Left hindlimb (tissue), 1 donor: Measurements from ENCODE around the gene MRPS7.
"Not testable (repeated sequence)": the region's sequence is repeated elsewhere in the genome, so short reads cannot be mapped to it uniquely, and the experiment has no call there.

ENCODE experiments used
- DNase-seq: peaks from one replicate; pipeline ENCODE4 v3.0.0-alpha.2; 2018

MRPS7 gene

GRCh38 chr17:75244133-75244866 lies 17.4 kb upstream of the MRPS7 start:
- no peak for DNase-seq

DNA sequence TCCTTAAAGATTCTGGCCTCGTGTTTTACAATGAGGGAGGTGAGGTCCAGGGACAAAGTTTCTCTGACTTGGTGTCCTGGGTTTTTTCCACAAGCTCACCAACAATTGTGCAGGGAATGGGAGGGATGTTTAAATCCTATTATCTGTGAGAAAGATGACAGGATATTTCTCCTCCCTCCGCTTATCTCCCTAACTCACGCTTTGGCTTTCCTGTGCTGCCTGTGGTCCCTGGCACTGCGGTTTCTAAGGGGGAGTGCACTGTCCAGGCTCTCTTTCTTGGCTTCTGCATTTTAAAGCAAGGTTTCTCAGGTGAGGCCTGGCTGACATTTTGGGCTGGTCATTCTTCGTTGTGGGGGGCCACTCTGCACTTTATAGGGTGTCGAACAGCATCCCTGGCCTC lies 16.7 kb upstream of the MRPS7 start:
- no peak for DNase-seq

DNA sequence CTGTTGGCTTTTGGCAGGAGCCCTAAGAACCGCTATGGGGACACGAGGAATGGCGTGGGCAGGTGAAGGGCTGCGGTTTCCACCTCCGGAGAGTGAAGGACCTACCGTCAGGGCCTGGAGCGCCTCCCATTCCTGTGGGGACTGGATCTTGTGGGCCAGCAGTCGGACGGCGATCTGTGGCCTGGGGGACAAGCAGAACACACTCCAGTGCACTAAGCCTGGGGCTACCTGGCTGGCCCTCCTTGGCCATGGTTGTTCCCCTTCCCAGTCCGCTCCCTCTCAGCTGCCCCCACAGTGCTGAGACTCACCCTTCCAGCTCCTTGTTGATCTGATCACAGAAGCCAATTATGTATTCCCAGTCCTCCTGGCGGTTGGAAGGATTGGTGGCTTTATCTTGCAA lies 15.3 kb upstream of the MRPS7 start:
- no peak for DNase-seq

DNA sequence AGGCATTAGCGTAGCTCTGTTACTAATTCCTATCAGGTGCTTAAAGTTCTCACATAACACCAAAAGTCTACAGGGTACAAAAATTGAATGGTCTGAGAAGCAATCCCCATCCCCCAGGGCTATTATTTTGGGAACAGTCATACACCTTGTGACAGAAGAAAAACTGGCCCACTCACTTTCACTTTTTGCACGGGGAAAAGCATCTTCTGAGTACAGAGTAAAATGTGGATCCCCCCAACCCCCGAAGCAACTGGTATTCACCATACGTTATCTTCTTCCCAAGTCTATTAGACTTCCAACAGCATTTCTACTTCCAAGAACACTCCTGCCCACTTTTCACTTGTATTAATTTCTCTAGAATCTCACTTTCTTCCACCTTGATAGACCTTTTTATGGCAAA lies 12.1 kb upstream of the MRPS7 start:
- no peak for DNase-seq

DNA sequence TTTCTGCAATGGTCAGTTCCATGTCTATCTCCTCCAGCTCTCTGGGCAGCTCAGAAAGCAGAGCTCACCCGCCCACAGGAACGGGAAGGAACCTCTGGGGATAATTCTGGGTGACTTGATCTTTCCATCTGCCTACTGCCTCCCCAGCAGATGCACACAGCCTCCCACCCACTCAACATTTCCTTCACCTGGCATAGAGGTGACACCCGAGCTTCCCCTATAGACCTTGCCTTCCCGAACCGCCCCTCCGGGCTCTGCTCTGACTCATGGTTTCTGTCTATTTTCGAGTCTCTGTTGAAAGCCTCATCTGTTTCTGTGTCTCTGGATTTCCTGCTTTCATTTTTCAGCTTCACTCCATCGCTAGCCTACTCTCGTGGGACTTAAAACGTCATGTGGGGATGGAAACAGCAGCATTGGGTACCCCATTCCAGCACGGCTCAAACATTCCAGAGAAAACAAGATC lies 11.6 kb upstream of the MRPS7 start:
- DNase-seq = no peak

GRCh38 chr17:75252039-75252816 lies 9.5 kb upstream of the MRPS7 start:
- DNase-seq = no peak

GRCh38 chr17:75255954-75256698 lies 5.6 kb upstream of the MRPS7 start:
- not testable (repeated sequence) for DNase-seq

DNA sequence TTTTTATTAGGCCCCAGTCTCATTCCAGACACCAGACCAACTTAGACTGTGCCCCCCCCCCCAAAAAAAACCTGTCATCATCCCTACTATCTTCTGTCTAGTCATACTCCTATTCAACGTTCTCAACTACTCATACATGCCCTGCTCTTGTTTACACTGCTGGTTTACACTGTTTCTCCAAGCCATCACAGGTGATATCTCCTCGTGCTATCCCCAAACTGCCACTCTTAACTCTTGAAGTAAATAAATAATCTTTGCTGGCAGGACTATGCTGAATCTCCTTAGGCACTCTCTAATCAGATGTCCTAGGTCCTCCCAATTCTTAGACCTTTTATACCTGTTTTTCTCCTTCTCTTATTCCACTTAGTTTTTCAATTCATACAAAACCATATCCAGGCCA lies 4.5 kb upstream of the MRPS7 start:
- not testable (repeated sequence) for DNase-seq

GRCh38 chr17:75260641-75261335 lies 891 bp upstream of the MRPS7 start:
- DNase-seq = no peak

- no peak for DNase-seq
These were observed 480 bp downstream of the MRPS7 start for GRCh38 chr17:75262112-75262606.

DNA sequence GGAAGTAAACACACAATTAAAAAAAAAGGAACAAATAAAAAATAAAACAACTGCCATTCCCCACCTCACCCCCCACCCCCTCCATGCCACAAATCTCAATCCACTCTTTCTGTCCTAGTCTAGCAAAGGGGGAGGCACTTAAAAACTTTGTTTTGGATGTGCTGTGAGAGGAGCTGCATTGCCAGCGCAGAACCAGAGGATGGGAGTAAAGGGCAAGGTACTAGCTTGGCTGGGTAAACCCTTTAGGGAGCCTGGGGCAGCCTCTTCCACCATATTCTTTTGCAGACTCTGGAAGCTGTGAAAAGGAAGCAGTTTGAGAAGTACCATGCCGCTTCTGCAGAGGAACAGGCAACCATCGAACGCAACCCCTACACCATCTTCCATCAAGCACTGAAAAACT lies 1.4 kb downstream of the MRPS7 start:
- DNase-seq = no peak

DNA sequence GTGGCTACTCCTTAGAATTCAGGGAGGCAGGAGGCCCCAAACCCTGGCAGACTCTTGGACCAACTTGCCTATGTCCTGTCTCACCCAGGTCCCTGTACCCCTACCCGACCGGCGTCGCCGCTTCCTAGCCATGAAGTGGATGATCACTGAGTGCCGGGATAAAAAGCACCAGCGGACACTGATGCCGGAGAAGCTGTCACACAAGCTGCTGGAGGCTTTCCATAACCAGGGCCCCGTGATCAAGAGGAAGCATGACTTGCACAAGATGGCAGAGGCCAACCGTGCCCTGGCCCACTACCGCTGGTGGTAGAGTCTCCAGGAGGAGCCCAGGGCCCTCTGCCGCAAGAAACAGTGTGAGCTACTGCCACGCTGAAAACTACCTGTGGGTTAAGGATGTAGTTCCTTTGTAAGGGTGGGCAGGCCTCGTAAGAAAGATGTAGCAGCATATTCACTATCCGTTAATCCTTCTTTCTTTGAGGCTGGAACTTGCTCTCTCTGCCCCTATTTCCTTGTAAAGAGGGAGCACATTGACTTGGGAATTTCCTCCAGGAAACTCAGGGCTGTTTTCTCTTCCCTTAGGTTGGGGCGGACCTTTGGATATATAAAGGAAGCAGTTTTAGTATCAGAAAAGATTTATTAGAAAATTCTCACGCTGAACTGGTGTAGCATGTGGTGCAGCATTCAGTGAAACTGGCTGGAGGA lies 4.1 kb downstream of the MRPS7 start:
- no peak for DNase-seq

DNA sequence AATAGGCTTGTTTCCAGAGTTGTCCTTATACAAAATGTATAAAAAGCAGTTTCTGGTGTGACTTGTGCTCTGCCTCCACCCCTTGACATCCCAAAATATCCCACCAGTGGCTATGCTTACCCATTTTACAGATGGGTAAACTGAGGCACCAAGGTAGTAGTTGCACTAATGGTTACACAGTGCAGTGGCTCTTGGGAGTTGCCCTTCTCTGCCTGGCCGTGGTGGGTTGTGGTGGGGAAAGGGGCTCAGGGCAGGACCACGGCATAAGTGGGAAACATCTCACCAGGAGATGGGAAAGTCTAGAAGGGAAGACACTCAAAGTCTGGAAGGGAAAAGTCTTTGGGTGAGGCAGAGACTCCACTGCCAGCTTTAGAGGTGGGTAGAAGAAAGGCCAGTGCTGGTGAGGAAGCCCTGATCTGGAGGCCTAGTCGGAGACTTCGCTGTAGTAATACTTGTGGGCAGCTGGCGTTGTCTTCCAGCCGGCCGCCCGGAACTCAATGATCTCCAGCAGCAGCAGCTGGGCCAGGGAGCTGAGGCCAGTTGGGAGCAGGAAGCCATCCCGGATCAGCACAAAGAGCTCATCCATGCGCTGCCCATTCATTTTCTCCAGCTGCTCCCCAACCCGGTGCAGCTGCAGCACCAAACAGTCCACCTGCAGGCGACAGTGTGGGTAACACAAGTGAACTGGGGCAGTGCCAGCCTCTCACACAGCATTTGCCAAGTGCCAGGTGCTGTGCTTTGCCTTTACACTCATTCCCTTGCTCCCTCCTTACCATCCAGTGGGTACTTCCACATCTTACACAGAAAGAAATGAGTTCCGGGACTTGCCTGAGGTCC lies 4.9 kb downstream of the MRPS7 start:
- DNase-seq = no peak

DNA sequence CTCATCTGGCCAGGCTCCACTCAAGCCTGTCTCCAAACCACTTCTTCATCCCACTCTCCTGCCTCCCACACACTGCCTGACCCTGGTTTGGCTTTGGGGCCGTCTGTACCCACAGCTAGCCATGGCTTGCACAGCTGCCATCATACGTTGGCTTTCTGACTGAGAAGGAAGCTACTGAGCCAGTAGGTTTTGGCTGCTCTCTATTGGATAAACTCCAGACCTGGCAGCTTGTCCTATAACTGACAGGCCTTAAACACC lies 5.4 kb downstream of the MRPS7 start:
- DNase-seq = no peak

GRCh38 chr17:75267411-75268232 lies 5.9 kb downstream of the MRPS7 start:
- DNase-seq = no peak

DNA sequence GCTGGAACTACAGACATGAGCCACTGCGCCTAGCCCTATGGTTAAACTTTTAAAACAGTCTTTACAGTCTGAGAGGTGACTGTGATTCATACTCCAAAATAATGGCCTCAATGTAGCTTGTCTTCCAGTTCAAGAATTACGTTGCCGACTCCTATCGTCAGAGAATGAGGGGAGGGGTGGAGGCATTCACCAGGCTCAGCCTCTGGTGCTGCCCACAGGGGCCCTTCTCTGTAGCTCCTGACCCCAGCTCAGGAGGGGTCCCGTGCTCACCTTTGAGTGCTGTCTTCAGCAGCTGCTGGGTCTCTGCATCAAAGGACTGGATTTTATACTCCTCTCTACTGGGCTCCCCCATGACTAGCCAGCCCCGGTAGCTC lies 8.2 kb downstream of the MRPS7 start:
- DNase-seq = no peak

DNA sequence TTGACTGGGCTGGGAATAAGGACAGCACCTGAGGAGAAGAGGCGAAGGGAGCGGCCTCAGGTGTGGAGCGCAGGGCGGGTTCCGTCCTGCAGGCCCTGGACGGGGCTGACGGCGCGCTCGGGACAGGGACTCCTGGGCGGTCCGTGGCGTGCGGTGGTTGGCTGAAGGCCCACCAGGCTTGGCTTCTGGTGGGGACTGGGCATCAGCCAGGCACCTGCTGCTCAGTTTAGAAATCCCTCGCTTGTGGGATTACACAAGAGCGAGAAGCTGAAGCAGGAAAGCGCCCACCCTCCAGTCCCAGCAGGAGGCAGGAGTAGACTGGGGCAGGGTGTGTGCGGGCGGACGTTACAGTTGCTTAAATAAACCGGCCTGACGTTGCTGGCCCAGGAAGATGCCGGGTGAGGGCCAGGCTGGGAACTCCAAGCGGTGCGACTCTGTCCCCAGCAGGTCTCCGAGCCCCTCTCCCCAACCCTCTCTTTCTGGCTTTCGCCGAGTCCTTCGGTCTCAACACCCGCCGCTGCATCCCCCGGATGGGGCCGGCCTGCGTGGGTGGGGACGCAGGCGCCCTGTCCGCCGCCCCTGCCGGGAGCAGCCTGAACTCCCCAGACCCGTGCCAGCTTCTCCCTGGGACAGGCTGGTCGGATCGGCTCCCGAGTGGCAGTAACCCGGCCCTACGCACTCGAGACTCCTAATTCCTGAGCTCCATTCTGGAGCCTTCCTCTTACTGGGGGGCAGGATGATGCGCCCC lies 8.7 kb downstream of the MRPS7 start:
- DNase-seq = peak; percentile 79

DNA sequence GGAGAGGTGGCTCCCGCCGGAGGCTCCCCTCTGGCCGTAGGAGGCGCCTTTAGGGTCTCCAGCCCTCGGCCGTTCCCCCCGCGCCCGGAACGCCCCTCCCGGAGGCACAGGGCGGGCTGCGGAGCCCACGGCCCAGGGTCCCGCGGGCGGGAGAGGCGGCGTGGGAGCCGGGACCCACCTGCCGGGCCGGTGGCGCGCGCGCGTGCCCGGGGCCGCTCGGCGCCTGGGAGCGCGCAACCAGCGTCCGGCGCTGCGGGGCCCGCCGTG lies 9.2 kb downstream of the MRPS7 start, which contains the start of gene MIF4GD:
MIF4GD (minus strand) TSS at position 266 of the 267 bp plus-strand sequence. CDS start 1,036 bp downstream, outside the sequence.
- DNase-seq = no peak

DNA sequence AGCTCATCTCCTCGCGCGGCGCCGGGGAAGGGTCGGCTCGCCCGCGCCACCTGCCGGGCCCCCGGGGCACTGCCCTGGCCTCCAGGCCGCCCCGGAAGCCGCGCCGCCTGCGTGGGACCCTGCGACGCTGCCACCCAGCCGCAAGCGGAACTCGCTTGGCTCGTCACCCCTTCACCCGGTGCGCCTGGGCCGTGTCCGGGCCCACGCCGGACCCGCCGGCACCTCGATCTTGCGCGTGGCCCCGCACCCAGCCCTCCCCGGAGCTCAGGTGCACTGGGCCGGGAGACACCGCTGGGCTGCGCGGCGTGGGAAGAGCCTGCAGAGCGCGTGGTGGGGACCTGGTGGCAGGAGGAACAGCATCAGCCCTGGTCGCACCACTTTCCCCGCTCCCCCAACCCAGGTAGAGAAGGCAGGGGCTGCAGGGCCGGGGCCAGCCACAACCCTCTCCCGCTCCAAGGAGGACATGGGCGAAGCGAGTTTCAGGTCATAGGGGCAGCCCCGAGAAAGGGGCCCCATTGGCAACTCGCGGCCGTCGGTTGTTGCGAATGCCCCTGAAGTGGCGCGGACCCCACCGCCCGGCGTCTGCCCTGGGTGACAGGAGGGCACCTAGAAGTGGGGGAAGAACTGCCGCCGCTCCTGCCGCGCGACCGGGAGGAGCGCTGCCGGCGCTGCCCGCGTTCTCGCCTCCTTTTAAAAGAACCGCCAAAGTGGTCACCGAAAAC lies 9.7 kb downstream of the MRPS7 start:
- peak; percentile 85 for DNase-seq
